Activated gamma-delta T cell treated with anti-CD3 and anti-CD28 coated beads, Interleukin-2, amount 50 U/mL, for 16 hours (primary cell): ENCODE data around the gene UROC1.

ENCODE experiments used
- DNase-seq: peaks from one replicate; pipeline ENCODE4 v3.0.0-alpha.2; 2020; ENCODE audit warnings: low read depth

Gene UROC1

GRCh38 chr3:126494970-126495230 lies 22.7 kb downstream of the UROC1 start:
- no peak for DNase-seq

GRCh38 chr3:126494204-126494969 lies 23.2 kb downstream of the UROC1 start:
- DNase-seq: no peak

- DNase-seq: no peak
Observed at GRCh38 chr3:126493739-126494138, 23.8 kb downstream of the UROC1 start.

DNA sequence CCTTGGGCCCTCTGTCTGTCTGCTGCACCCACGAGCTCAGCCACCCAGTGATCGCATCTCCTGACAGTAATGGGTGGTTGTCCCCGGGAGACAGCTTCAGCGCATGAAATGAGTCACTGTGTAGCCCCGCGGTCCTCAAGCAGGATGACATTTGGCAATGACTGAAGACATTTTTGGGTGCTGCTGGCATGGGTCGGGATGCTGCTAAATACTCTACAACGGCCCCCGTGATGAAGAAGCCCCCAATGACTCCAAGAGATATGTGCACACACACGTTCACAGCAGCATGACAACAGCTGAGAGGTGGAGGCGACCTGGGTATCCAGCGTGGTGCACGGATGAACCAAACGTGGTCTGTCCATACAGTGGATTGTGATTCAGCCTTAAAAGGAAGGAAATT lies 24.5 kb downstream of the UROC1 start:
- no peak for DNase-seq

- DNase-seq: no peak
Observed at GRCh38 chr3:126491221-126492013, 26.2 kb downstream of the UROC1 start.

DNA sequence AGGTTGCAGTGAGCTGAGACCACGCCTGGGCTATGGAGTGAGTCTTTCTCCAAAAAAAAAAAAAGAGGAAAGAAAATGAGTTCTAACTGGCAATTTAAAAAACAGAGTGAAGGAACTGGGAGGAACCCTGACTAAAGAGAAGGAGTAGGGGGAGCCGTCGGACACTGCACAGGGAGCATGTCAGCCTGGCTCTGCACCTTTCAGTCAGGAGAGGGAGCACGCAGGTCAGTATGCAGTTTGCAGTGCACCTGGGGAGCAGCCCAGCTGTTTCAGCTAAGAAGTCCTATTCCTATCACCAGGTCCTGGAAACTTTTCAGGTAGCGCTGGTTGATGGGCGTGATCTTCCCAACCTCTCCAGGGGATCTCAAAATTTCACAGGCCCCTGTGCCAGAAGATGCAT lies 27.0 kb downstream of the UROC1 start:
- DNase-seq: no peak

GRCh38 chr3:126488886-126489569 lies 28.5 kb downstream of the UROC1 start:
- DNase-seq: no peak

DNA sequence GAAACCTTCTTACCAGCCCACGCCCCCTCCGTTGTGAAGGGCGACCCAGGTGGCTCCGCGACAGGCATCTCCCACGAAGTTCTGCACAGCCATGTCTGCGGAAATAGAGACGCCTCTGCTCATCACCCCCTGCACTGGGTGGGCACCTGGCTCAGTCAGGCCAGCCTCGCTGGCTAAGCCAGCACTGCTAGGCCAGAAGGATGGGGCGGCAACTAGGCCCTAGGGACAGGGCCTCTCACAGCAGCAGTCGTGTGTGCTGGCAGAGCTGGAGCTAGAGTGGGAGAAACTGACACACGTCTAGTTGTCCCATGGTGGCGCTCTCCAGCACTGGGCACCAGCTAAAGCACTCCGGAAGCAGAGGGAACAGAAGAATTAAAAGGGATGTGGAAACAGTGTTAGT lies 29.4 kb downstream of the UROC1 start:
- no peak for DNase-seq

DNA sequence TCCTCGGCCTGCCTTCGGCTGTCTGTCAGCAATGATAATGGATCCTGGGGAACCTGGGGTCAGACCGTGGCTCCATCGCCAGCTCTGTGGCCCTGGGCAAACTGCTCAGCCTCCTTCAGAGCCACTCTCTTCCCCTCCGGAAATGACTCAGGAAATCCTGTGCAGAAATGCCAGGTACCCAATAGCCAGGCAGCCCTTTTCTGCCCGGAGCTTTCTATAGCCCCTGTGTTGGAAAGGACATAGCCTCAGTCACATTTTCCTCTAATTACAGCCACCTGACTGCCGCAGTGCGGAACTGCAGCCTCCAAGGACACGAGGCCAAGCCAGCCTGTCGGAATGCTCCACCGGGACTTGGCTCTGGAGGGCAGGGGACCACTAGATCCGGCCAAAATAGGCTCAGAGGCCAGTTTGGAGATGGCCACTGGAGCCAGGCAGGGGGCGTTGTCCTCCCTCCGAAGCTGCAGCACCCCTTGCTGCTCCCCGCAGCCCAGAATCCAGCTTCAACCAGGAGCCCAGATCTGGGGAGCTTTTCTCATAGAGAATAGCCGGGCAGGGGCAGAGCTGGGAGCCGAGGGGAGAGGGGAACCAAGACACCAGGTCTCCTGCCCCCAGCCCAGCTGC lies 30.3 kb downstream of the UROC1 start:
- DNase-seq: no peak

DNA sequence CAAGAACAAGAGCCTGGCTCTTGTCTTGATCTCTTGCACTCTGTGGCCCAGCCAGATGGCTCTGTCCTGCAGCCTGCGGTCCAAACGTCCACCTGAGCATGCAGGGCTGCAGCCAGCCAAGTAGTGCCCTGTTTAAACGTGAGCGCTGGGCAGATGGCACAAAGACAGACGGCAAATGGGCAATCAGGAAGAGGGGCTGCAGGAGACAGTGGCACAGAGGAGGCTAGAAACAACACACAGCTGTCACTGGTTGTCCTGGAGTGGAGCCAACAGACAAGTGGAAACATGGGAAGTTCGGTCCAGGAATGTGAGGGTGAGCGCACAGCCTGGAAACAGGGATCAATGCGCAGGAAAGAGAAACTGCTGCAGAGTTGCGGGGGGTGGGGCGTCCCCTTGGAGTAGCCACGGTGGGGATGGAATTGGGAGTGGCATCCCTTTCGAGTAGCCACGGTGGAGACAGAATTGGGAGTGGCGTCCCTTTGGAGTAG lies 31.2 kb downstream of the UROC1 start:
- no peak for DNase-seq

GRCh38 chr3:126485956-126486355 lies 31.6 kb downstream of the UROC1 start:
- no peak for DNase-seq

DNA sequence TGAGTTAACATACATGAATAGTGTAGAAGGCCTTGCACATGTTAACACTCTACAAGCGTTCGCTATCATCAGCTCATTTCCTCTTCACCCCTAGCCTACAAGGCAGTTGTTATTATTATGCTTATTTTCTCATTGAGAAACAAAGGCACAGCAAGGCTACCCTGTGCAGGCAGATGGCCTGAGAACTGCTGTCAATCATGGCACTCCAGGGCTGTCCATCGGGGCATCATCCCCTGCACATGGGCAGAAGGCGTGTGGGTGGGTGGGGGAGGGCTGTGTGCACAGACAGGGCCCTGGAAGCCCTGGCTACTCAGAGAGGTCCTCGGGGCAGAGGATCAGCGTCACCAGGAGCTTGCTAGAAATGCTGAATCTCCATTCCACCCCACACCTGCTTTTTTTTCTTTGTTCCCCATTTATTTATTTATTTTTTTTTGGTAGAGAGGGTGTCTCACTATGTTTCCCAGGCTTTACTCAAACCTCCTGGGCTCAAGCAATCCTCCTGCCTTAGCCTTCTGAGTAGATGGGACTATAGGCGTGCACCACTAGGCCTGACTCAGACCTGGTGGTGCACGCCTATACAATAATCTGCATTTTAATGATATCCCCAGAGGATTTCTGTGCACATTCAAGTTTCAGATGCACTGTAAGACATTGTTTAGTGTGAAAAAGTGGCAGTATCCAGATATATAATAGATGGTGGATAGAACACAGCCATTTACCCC lies 32.2 kb downstream of the UROC1 start:
- DNase-seq: no peak

- no peak for DNase-seq
Observed at GRCh38 chr3:126484662-126485061, 32.9 kb downstream of the UROC1 start.

DNA sequence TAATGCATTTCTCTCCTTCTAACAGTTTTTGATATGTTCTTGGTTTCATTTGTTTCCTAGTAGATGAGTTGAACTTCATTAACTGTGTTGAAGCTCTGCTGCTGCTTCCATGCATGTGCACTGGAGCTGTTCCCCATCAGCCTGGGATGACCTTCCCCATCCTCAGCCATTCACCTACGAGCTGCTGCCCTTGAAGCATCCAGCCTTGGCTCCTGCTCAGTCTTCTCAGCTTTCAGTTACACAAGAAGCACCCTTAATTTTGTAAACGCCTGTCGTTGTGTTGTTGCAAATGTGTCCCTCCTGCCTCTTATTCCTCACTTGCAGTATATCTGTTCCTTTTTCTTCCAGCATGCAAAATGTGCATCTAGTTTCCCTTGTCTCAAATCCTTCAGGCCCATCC lies 33.4 kb downstream of the UROC1 start:
- DNase-seq: no peak

DNA sequence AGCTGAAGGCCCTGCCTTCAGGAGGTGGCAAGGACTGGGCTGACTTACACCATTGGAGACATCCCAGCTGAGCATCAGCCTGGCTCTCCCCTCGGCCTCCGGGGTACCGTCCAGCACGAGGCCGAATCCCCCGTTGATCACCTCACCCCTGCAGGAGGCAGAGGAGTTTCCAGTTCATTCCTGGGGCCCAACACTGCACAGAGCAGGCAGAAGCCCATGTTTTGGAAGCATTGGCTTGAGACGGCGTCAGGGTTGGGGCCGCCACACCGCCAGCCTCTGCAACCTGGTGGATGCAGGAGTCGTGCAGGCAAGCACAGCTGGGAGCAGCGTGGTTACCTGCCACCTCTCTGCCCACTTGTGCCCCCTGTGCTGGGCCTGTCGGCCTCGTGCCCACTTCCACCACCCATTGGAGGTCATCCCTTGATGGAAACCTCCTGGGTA lies 34.2 kb downstream of the UROC1 start:
- no peak for DNase-seq

- DNase-seq: no peak
Observed at GRCh38 chr3:126482503-126483255, 34.9 kb downstream of the UROC1 start.

- DNase-seq: no peak
Observed at GRCh38 chr3:126481808-126482502, 35.6 kb downstream of the UROC1 start.

DNA sequence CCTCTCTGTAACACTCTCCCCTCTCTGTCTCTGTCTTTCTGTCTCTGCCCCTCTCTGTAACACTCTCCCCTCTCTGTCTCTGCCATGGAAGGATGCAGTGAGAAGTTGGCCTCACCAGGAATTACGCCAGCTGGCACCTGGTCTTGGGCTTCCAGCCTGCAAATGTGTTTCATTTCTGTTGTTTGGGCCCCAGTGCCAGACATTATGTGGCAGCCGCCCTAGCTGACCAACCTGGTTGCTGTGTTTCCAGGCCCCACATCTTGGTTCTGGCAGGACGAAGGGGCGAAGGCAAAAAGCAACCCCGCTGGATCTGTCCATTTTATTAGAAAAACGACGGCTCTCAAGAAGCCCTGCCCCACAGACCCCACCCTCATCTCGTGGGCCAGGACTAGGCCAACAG lies 36.7 kb downstream of the UROC1 start:
- no peak for DNase-seq

DNA sequence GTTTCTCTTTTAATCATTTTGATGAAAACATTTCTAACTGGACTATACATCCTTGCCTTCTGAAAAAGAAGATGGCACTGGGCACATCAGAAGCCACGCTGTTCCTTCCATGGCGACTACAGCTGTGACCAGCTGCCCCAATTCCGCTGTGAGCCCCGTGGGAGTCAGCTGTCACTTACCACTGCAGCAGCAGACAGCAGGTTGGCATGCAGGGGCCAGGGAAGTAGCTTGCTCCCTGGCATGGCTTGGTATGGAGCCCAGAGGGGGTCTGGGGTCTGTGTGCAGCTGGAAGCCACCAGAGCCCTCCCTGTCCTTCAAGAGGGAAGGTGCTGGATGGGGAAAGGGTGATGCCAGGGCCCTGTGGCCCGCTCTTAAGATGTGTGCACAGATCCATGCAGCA lies 37.4 kb downstream of the UROC1 start:
- no peak for DNase-seq

GRCh38 chr3:126479642-126480041 lies 37.9 kb downstream of the UROC1 start:
- DNase-seq: no peak
